HepG2 (cell line): ENCODE data around the gene ADCY1. TPM values are rescaled to one million over a fixed set of nuclear protein-coding genes. Genes with fewer than 3 reads are reported as not detected.

Source experiments
- ATAC-seq: fragments of 200-7000 bp; cut with Tn5 transposase; 3 replicates; pipeline ENCODE4 v1.9.1; 2020; ENCODE audit warnings: mild to moderate bottlenecking, moderate library complexity
- BruUV-seq: library from RNA; stranded (reverse); fragments of 400-500 nt; replicated peaks from 2 replicates; lab custom pipeline; 2021; lab: Mats Ljungman, UMichigan
- CTCF ChIA-PET: fragments of 300-600 bp; formaldehyde crosslinking; extraction: SDS; loops from one replicate; lab custom pipeline; 2021; ENCODE audit warnings: low total read pairs, inconsistent platforms, low intra/inter-chr PET ratio; lab: Yijun Ruan, JAX
- POLR2A ChIA-PET: fragments of 350-600 bp; sonication (Branson Sonifier 250); formaldehyde crosslinking; loops from one replicate; lab custom pipeline; 2020; ENCODE audit warnings: antibody characterized with exemption, inconsistent platforms; lab: Yijun Ruan, JAX
- DNase-seq: peaks from one replicate; pipeline ENCODE4 v3.0.0-alpha.2; 2015; ENCODE audit warnings: low spot score
- FAIRE-seq: peaks from 3 replicates; lab custom pipeline; 2011; peaks lifted over from hg19 to GRCh38; lab: Jason Lieb, UNC
- H2AFZ ChIP-seq: one replicate; pipeline ENCODE4 v1.6.1; 2011; ENCODE audit warnings: low read length, inconsistent platforms
- H3K27ac ChIP-seq: fragments of 300-600 bp; 3 replicates; pipeline ENCODE4 v1.8.0; 2011; ENCODE audit warnings: mixed run types, mild to moderate bottlenecking, mixed read lengths, low read length, inconsistent platforms; ENCODE audit not compliant: insufficient read depth; ENCODE audit errors: extremely low read length
- H3K27me3 ChIP-seq, 2 experiments: fragments of 200-600 bp in 1 of 2; 2 replicates in 1 of 2; 3 replicates in 1 of 2; pipeline versions ENCODE4 v1.6.0 to v1.8.0; 2011; ENCODE audit warnings: low read length in 2 of 2, mild to moderate bottlenecking in 2 of 2, moderate library complexity in 2 of 2, inconsistent platforms in 1 of 2; ENCODE audit not compliant: insufficient read depth in 2 of 2, control insufficient read depth in 1 of 2
- H3K36me3 ChIP-seq, 2 experiments: fragments of 200-600 bp in 1 of 2; replicated peaks in 1 of 2; 2 replicates in 1 of 2; 3 replicates in 1 of 2; pipeline versions ENCODE4 v1.5.1 to v1.8.0; 2011; ENCODE audit warnings: low read length in 2 of 2, inconsistent platforms in 1 of 2; ENCODE audit not compliant: insufficient read depth in 2 of 2, control insufficient read depth in 1 of 2
- H3K4me1 ChIP-seq: 2 replicates; pipeline ENCODE4 v1.5.1; 2012; ENCODE audit warnings: low read length, inconsistent platforms; ENCODE audit not compliant: insufficient read depth
- H3K4me2 ChIP-seq: 2 replicates; pipeline ENCODE4 v1.6.0; 2011; ENCODE audit warnings: low read depth, low read length, inconsistent platforms
- H3K4me3 ChIP-seq, 3 experiments: fragments of 200-600 bp in 1 of 3; sonication (generic), shearing (Covaris generic) in 1 of 3; replicated peaks in 1 of 3; 2 replicates each; pipeline ENCODE4 v1.5.1; 2011 to 2016; ENCODE audit warnings: low read length in 3 of 3, inconsistent platforms in 2 of 3, low read depth in 2 of 3, mild to moderate bottlenecking in 2 of 3, control low read depth in 1 of 3, mixed read lengths in 1 of 3; ENCODE audit not compliant: insufficient read depth in 1 of 3
- H3K79me2 ChIP-seq: one replicate; pipeline ENCODE4 v1.6.1; 2011; ENCODE audit warnings: low read length, inconsistent platforms; ENCODE audit not compliant: insufficient read depth
- H3K9ac ChIP-seq: 2 replicates; pipeline ENCODE4 v1.6.0; 2011; ENCODE audit warnings: mild to moderate bottlenecking, low read depth, low read length, inconsistent platforms; ENCODE audit not compliant: insufficient read depth
- H3K9me3 ChIP-seq: 2 replicates; pipeline ENCODE4 v1.5.1; 2012; ENCODE audit warnings: mild to moderate bottlenecking, low read length
- H4K20me1 ChIP-seq: 2 replicates; pipeline ENCODE4 v1.6.0; 2011; ENCODE audit warnings: inconsistent platforms, mild to moderate bottlenecking, low read length, moderate library complexity; ENCODE audit not compliant: insufficient read depth
- ARNT ChIP-seq: fragments of 450-650 bp; IDR thresholded peaks from 2 replicates; pipeline ENCODE4 v1.6.1; 2017
- BHLHE40 ChIP-seq: IDR thresholded peaks from 2 replicates; pipeline ENCODE4 v1.6.1; 2011; ENCODE audit warnings: low read length, improper control_type of control experiment
- CC2D1A ChIP-seq: sonication (generic); formaldehyde crosslinking; IDR thresholded peaks from 2 replicates; pipeline ENCODE4 v1.8.1; 2023; ENCODE audit warnings: mild to moderate bottlenecking, missing genetic modification reagents
- ETV6 ChIP-seq: sonication (generic); formaldehyde crosslinking; conservative IDR thresholded peaks from 2 replicates; pipeline ENCODE4 v1.4.0; 2020; ENCODE audit warnings: missing genetic modification reagents
- FOSL2 ChIP-seq: sonication (generic); formaldehyde crosslinking; IDR thresholded peaks from 2 replicates; pipeline ENCODE4 v1.4.0; 2020; ENCODE audit warnings: missing genetic modification reagents
- SMAD9 ChIP-seq: sonication (generic); formaldehyde crosslinking; IDR thresholded peaks from 2 replicates; pipeline ENCODE4 v1.5.1; 2020; ENCODE audit warnings: mild to moderate bottlenecking, missing genetic modification reagents
- SRSF9 ChIP-seq: fragments of 200-400 bp; formaldehyde crosslinking; IDR thresholded peaks from 2 replicates; pipeline ENCODE4 v1.6.1; 2018; ENCODE audit warnings: borderline replicate concordance, mild to moderate bottlenecking, low read depth, low read length; ENCODE audit not compliant: insufficient read depth, poor library complexity, severe bottlenecking
- UBTF ChIP-seq: sonication (generic); formaldehyde crosslinking; IDR thresholded peaks from 2 replicates; pipeline ENCODE4 v1.4.0; 2020; ENCODE audit warnings: mild to moderate bottlenecking, missing genetic modification reagents
- ZBTB34 ChIP-seq: sonication (generic); formaldehyde crosslinking; IDR thresholded peaks from 2 replicates; pipeline ENCODE4 v1.8.0; 2022; ENCODE audit warnings: mild to moderate bottlenecking, missing genetic modification reagents
- ZBTB42 ChIP-seq: sonication (generic); formaldehyde crosslinking; IDR thresholded peaks from 2 replicates; pipeline ENCODE4 v1.5.0; 2020; ENCODE audit warnings: mild to moderate bottlenecking, missing genetic modification reagents
- ZNF703 ChIP-seq: sonication (generic); formaldehyde crosslinking; IDR thresholded peaks from 2 replicates; pipeline ENCODE4 v1.5.1; 2020; ENCODE audit warnings: missing genetic modification reagents, mild to moderate bottlenecking, moderate library complexity, borderline replicate concordance
- ZNF737 ChIP-seq: sonication (generic); formaldehyde crosslinking; IDR thresholded peaks from 2 replicates; pipeline ENCODE4 v1.5.0; 2020; ENCODE audit warnings: missing genetic modification reagents, mild to moderate bottlenecking, borderline replicate concordance
- WGBS: methylation state at CpG from one replicate; pipeline ENCODE4 v1.1.6; 2017; ENCODE audit warnings: low lambda C conversion rate; 5-methylcytosine and 5-hydroxymethylcytosine counted together
- in situ Hi-C: cut with HindIII; loops from 2 replicates; pipeline ENCODE4 v1.10.0; 2017; ENCODE audit warnings: low pct_unique_long_range_greater_than_20kb; ENCODE audit not compliant: extremely low pct_ligation_motif_present
- intact Hi-C: fragments of 100-400 bp; cut with micrococcal nuclease; formaldehyde crosslinking; loops from one replicate; pipeline ENCODE4 v1.10.0; 2022; ENCODE audit not compliant: unreplicated experiment
- polyA plus RNA-seq, 8 experiments: library from polyadenylated mRNA; depleted of rRNA in 3 of 8; stranded (reverse) in 7 of 8; unstranded in 1 of 8; fragments of >200 nt; fragmentation: Illumina TruSeq in 4 of 8; extraction: Trizol in 4 of 8; gene quantifications; 2 replicates each; pipeline versions ENCODE4 v1.2.1 to v1.2.3, GENCODE V29; 2011 to 2016; ENCODE audit warnings: low read depth in 4 of 8, missing spikeins in 1 of 8, mixed read lengths in 1 of 8; ENCODE audit not compliant: insufficient read depth in 1 of 8
- total RNA-seq, 5 experiments: library from RNA; depleted of rRNA; stranded (reverse); fragments of >200 nt; fragmentation: Illumina TruSeq; extraction: Trizol; gene quantifications; 2 replicates each; pipeline ENCODE4 v1.2.3, GENCODE V29; 2016; ENCODE audit warnings: low read depth in 1 of 5

Gene ADCY1
- total and polyA plus RNA-seq, 2 of the 13 experiments (the other 11 are each of a cell fraction or from before 2014, with no cell fraction given): 0.80 to 1.2 TPM

GRCh38 chr7:45578022-45578421 is 3.9 kb downstream of the ADCY1 start:
- no peak for DNase-seq
- no peak for TF ChIP-seq CC2D1A (CRISPR knock-in tag)
- H3K4me1 ChIP-seq: peaks cover 20% of the 10 kb centered on the region
- intact Hi-C loops: no loop called here
- 0% methylated on average over 2 of the region's 3 CpGs for WGBS
- H3K27ac ChIP-seq: no peak overlapping the region
- H3K4me2 ChIP-seq: no peak overlapping the region
- H3K79me2 ChIP-seq: no peaks in the 10 kb centered on the region
- H3K36me3 ChIP-seq: no peaks in the 10 kb centered on the region
- FAIRE-seq: no peak
- H3K9me3 ChIP-seq: no peaks in the 10 kb centered on the region
- no peak overlapping the region for H3K9ac ChIP-seq
- H3K27me3 ChIP-seq: peaks cover 10 to 49% of the 10 kb centered on the region in 2 experiments
- no peak for ATAC-seq
- no TSS peak for BruUV-seq
- no peaks in the 10 kb centered on the region for H4K20me1 ChIP-seq
- in situ Hi-C loops: loop anchor here (25.0 kb wide), 1 partner anchor 416 kb away; the partner anchor contains the start of gene RAMP3
- no peak overlapping the region for H3K4me3 ChIP-seq
- H2AFZ ChIP-seq: no peak overlapping the region
- CTCF ChIA-PET: no interaction called here
- POLR2A ChIA-PET: no interaction called here

- H3K9me3 ChIP-seq: no peaks in the 10 kb centered on the region
- CTCF ChIA-PET: no interaction called here
- H3K27ac ChIP-seq: no peak overlapping the region
- WGBS: 60% methylated on average over 1 of the region's 1 CpG
- no peaks in the 10 kb centered on the region for H4K20me1 ChIP-seq
- no peak for ATAC-seq
- no peak overlapping the region for H2AFZ ChIP-seq
- BruUV-seq: no TSS peak
- in situ Hi-C loops: loop anchor here (25.0 kb wide), 1 partner anchor 416 kb away; the partner anchor contains the start of gene RAMP3
- H3K27me3 ChIP-seq: peaks cover 10 to 44% of the 10 kb centered on the region in 2 experiments
- no peaks in the 10 kb centered on the region for H3K79me2 ChIP-seq
- no peak overlapping the region for H3K4me2 ChIP-seq
- TF ChIP-seq ZBTB42 (CRISPR knock-in tag): no peak
- TF ChIP-seq UBTF: no peak
- no peak for TF ChIP-seq ARNT
- TF ChIP-seq ZNF703: no peak
- TF ChIP-seq ETV6 (CRISPR knock-in tag): no peak
- no peak for TF ChIP-seq FOSL2 (CRISPR knock-in tag)
- no peak for TF ChIP-seq ZNF737 (CRISPR knock-in tag)
- TF ChIP-seq ZBTB34 (CRISPR knock-in tag): no peak
- TF ChIP-seq BHLHE40: no peak
- TF ChIP-seq SMAD9 (CRISPR knock-in tag): no peak
- no peak for TF ChIP-seq SRSF9
- TF ChIP-seq, all 625 proteins: peak for 0
- Histone ChIP-seq H3K4me3 (no peak overlapping the region), H3K9ac (no peak overlapping the region), H3K36me3 (no peaks in the 10 kb centered on the region), H3K4me1 (peaks cover 19% of the 10 kb centered on the region)
- POLR2A ChIA-PET: no interaction called here
- DNase-seq (no peak), FAIRE-seq (no peak)
- intact Hi-C loops: no loop called here
Measured at GRCh38 chr7:45578467-45578866, 4.3 kb downstream of the ADCY1 start.
